Psoas muscle (tissue), 8 donors: ENCODE measurements around the gene LMCD1. TPM values are rescaled to one million over a fixed set of nuclear protein-coding genes. Genes with fewer than 3 reads are reported as not detected.

Experiments used
- ATAC-seq, 4 donors: fragments of 200-7000 bp; cut with Tn5 transposase; one replicate each; pipeline ENCODE4 v1.9.1; 2020; ENCODE audit warnings: moderate library complexity in 3 of 4, mild to moderate bottlenecking in 2 of 4
- DNase-seq, 2 donors: peaks; one replicate each; pipeline ENCODE4 v3.0.0-alpha.2; 2020
- H3K27ac ChIP-seq: fragments of 200-600 bp; one replicate; pipeline ENCODE4 v1.8.0; 2022
- H3K27me3 ChIP-seq, 3 donors: fragments of 200-600 bp in 1 of 3; one replicate each; pipeline versions ENCODE4 v1.6.1 to v1.8.0; 2013 to 2022; ENCODE audit warnings: low read length in 2 of 3, mild to moderate bottlenecking in 2 of 3, moderate library complexity in 1 of 3; ENCODE audit not compliant: insufficient read depth in 3 of 3
- H3K36me3 ChIP-seq, 2 donors: fragments of 200-600 bp in 1 of 2; one replicate each; pipeline versions ENCODE4 v1.6.1 to v1.8.0; 2013 to 2022; ENCODE audit warnings: low read depth in 1 of 2, mild to moderate bottlenecking in 1 of 2, moderate library complexity in 1 of 2; ENCODE audit not compliant: insufficient read depth in 1 of 2
- H3K4me1 ChIP-seq: fragments of 200-600 bp; one replicate; pipeline ENCODE4 v1.8.0; 2022
- H3K4me3 ChIP-seq: fragments of 200-600 bp; one replicate; pipeline ENCODE4 v1.8.0; 2022; ENCODE audit warnings: mild to moderate bottlenecking
- H3K9me3 ChIP-seq: fragments of 200-600 bp; one replicate; pipeline ENCODE4 v1.8.0; 2022
- CTCF ChIP-seq: fragments of 200-600 bp; IDR thresholded peaks from one replicate; pipeline ENCODE4 v1.8.0; 2022; ENCODE audit warnings: antibody characterized with exemption
- WGBS, 3 donors: extraction: QIAGEN DNeasy Blood & Tissue Kit; methylation state at CpG; one replicate each; pipeline versions ENCODE4 v1.1.6 to v1.1.7; 2013; 5-methylcytosine and 5-hydroxymethylcytosine counted together
- intact Hi-C, 2 donors: fragments of 100-400 bp; cut with DNase I; formaldehyde crosslinking; loops; one replicate each; pipeline versions ENCODE4 v1.11.0 to v1.14.2; 2022
- polyA plus RNA-seq, 3 donors: library from polyadenylated mRNA; stranded (reverse); fragments of 200-250 nt; gene quantifications; one replicate each; pipeline ENCODE4 v1.2.3, GENCODE V29; 2013
- total RNA-seq, 4 donors: library from RNA; stranded (reverse); fragmentation: NEBNext Ultra II Directional in 2 of 4; extraction: Animal tissue kit (Norgen Biotek cat#: 25700) in 2 of 4; gene quantifications; one replicate each; pipeline versions ENCODE4 v1.2.1 to v1.2.4, GENCODE V29; 2021 to 2023
- donor health status: healthy with polysubstance abuse.
- donor health status: DM: no; HTN: no; CAD: no; lungs with moderate emphysema.
- donor health status: Bipolar disorder and iron deficiency.
- donor health status: healthy.
- donor health status: DM: yes; HTN: yes; CAD: no.
- donor health status: DM: no; HTN: no; CAD: no.
- donor health status: DM: no; HTN: no; CAD: no.
- donor health status: DM: yes; HTN: yes; CAD: no.

LMCD1 gene
- total and polyA plus RNA-seq, 7 donors = 83.0 to 1,120 (median 411) TPM

GRCh38 chr3:8505621-8506020, 4.0 kb downstream of the LMCD1 start:
- Histone ChIP-seq H3K9me3 (no peaks in the 10 kb centered on the region), H3K4me3 (peak overlapping the region; percentile 64), H3K27ac (peak overlapping the region; percentile 85), H3K4me1 (peaks cover 64% of the 10 kb centered on the region), H3K36me3 (peaks cover 2 to 21% of the 10 kb centered on the region in 2 donors), H3K27me3 (no peaks in the 10 kb centered on the region)
- intact Hi-C loops = loop anchor here in 1 of 2 donors (5.0 kb wide), 2 partner anchors 63 to 87 kb away; no protein-coding TSS in a partner anchor
- 11 to 12% (median 12%) methylated on average over 3 of the region's 3 CpGs for WGBS, 3 donors
- TF ChIP-seq CTCF = no peak
- no peak for DNase-seq
- ATAC-seq = no peak

DNA sequence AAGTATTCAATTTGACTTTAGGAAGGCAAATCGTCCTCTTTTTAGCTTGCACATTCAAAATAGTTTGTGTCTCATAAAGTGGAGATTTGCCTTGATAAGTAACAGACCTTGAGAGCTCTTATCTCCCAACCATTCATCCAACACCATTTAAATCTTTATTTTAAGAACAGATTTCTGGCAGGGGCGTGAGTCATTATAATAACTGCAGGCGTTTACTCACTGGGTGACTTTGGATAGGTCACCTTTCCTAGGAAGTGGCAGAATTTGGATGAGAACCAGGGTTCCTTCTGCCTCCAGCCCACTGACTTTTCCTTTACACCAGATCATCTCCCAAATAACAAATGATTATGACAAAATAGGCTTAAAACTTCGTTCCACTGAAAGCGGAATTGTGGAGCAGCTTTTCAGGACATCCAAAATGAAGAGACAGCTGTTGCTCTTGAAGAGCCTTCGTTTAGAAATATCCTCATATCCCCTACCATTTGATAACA, 5.0 kb downstream of the LMCD1 start:
- DNase-seq (no peak), ATAC-seq (peak; percentile 20 to 49 (median 34))
- Histone ChIP-seq H3K9me3 (no peaks in the 10 kb centered on the region), H3K4me3 (peak overlapping the region; percentile 64), H3K27me3 (no peaks in the 10 kb centered on the region), H3K4me1 (peaks cover 73% of the 10 kb centered on the region), H3K36me3 (peaks cover 2 to 31% of the 10 kb centered on the region in 2 donors), H3K27ac (peak overlapping the region; percentile 85)
- no peak for TF ChIP-seq CTCF
- intact Hi-C loops = loop anchor here in 1 of 2 donors (5.0 kb wide), 2 partner anchors 64 to 86 kb away; no protein-coding TSS in a partner anchor
- 16 to 27% (median 18%) methylated on average over 6 of the region's 6 CpGs for WGBS, 3 donors

- intact Hi-C loops = loop anchor here in 1 of 2 donors (5.0 kb wide), 2 partner anchors 65 to 85 kb away; no protein-coding TSS in a partner anchor
- no peak for ATAC-seq
- H3K9me3 ChIP-seq = no peaks in the 10 kb centered on the region
- H3K36me3 ChIP-seq = peaks cover 2 to 40% of the 10 kb centered on the region in 2 donors
- no peak overlapping the region for H3K4me3 ChIP-seq
- H3K27ac ChIP-seq = peak overlapping the region; percentile 85
- H3K27me3 ChIP-seq = no peaks in the 10 kb centered on the region
- peaks cover 82% of the 10 kb centered on the region for H3K4me1 ChIP-seq
- 53 to 59% (median 54%) methylated on average over 3 of the region's 3 CpGs for WGBS, 3 donors
- DNase-seq = no peak
- TF ChIP-seq CTCF = no peak
Observed at GRCh38 chr3:8507496-8507895, 5.9 kb downstream of the LMCD1 start.

- TF ChIP-seq CTCF = no peak
- no peak overlapping the region for H3K4me3 ChIP-seq
- 25 to 49% (median 36%) methylated on average over 6 of the region's 6 CpGs for WGBS, 3 donors
- intact Hi-C loops = loop anchor here in 1 of 2 donors (5.0 kb wide), 2 partner anchors 68 to 82 kb away; no protein-coding TSS in a partner anchor
- H3K36me3 ChIP-seq = peaks cover 2 to 55% of the 10 kb centered on the region in 2 donors
- H3K27me3 ChIP-seq = no peaks in the 10 kb centered on the region
- peak overlapping the region; percentile 85 for H3K27ac ChIP-seq
- peak; percentile 46 to 78 for DNase-seq
- H3K9me3 ChIP-seq = no peaks in the 10 kb centered on the region
- ATAC-seq = peak; percentile 91 to 96 (median 92)
- peaks cover 90% of the 10 kb centered on the region for H3K4me1 ChIP-seq
Observed at GRCh38 chr3:8509961-8510360, 8.3 kb downstream of the LMCD1 start.

DNA sequence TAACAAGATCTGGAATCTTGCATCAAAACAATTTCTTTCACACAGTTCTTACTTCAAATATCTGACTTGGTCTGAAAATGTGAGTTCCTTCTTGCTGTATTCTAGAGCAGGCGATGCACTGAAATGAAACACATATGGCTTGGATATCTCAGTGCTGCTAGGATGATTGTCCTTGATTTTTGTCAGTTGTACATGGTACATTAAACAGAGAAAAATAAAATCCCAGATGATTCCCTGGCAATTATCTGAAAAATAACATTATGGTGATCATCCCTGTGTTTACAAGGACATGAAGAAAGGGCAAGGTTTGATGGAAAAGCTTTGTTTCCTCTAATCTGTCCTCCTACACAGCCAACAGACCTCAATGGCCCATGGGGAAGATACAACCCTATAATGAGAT, 10.6 kb downstream of the LMCD1 start:
- DNase-seq = no peak
- no peak overlapping the region for H3K4me3 ChIP-seq
- peaks cover 2 to 65% of the 10 kb centered on the region in 2 donors for H3K36me3 ChIP-seq
- intact Hi-C loops = no loop called here
- H3K9me3 ChIP-seq = no peaks in the 10 kb centered on the region
- peak overlapping the region; percentile 85 for H3K27ac ChIP-seq
- H3K27me3 ChIP-seq = no peaks in the 10 kb centered on the region
- no peak for TF ChIP-seq CTCF
- H3K4me1 ChIP-seq = peaks cover 89% of the 10 kb centered on the region
- 97% methylated on average over 1 of the region's 1 CpG for WGBS, 3 donors
- no peak for ATAC-seq
